Measurements from ENCODE around the gene MTMR12. TPM values are rescaled to one million over a fixed set of nuclear protein-coding genes. Genes with fewer than 3 reads are reported as not detected.
A peak's percentile ranks its signal among the peaks of the same experiment; 100 is the strongest.

The MTMR12 gene
- total and polyA plus RNA-seq, 8 donors: 9.7 to 32.3 (median 20.8) TPM

GRCh38 chr5:32311404-32312196 lies 1.1 kb downstream of the MTMR12 start:
- Histone ChIP-seq H3K4me3 (peak overlapping the region; percentile 77 to 98 (median 91)), H3K9me3 (no peaks in the 10 kb centered on the region), H3K27me3 (no peaks in the 10 kb centered on the region), H3K36me3 (no peaks in the 10 kb centered on the region), H3K27ac (peak overlapping the region; percentile 97 to 99 (median 98)), H3K4me1 (peaks cover 30 to 48% (median 40%) of the 10 kb centered on the region in 3 donors)
- no peak for TF ChIP-seq CTCF (IDR thresholded peaks at IDR 0.05)
- 13 to 14% methylated on average over 16 of the region's 16 CpGs for WGBS, 2 donors
- no peak for ATAC-seq
- intact Hi-C loops (cut with DNase I): no loop called here
- DNase-seq: peak in 2 of 6 donors; percentile 30 to 44
- FAIRE-seq: no peak

GRCh38 chr5:32309761-32310160 lies 3.0 kb downstream of the MTMR12 start:
- intact Hi-C loops (cut with DNase I): no loop called here

GRCh38 chr5:32308946-32309345 lies 3.8 kb downstream of the MTMR12 start:
- no peak overlapping the region for H3K4me3 ChIP-seq
- H3K27me3 ChIP-seq: no peaks in the 10 kb centered on the region
- ATAC-seq (no peak), FAIRE-seq (no peak), DNase-seq (no peak)
- H3K9me3 ChIP-seq: no peaks in the 10 kb centered on the region
- no peaks in the 10 kb centered on the region for H3K36me3 ChIP-seq
- H3K27ac ChIP-seq: peak overlapping the region in 3 of 4 donors; percentile 5 to 82 (median 77)
- peaks cover 44 to 63% (median 45%) of the 10 kb centered on the region in 3 donors for H3K4me1 ChIP-seq
- intact Hi-C loops (cut with DNase I): no loop called here
- TF ChIP-seq CTCF (IDR thresholded peaks at IDR 0.05): no peak
- 26 to 32% methylated on average over 3 of the region's 3 CpGs for WGBS, 2 donors

More at GRCh38 chr5:32309761-32310160, 3.0 kb downstream of the MTMR12 start:
- ATAC-seq (no peak), FAIRE-seq (no peak), DNase-seq (no peak)
- Histone ChIP-seq H3K9me3 (no peaks in the 10 kb centered on the region), H3K27me3 (no peaks in the 10 kb centered on the region), H3K27ac (peak overlapping the region in 1 of 4 donors; percentile 77), H3K36me3 (no peaks in the 10 kb centered on the region), H3K4me1 (peaks cover 44 to 61% (median 49%) of the 10 kb centered on the region in 3 donors), H3K4me3 (peak overlapping the region in 1 of 4 donors; percentile 4)
- WGBS, 2 donors: 69 to 73% methylated on average over 6 of the region's 6 CpGs
- TF ChIP-seq CTCF (IDR thresholded peaks at IDR 0.05): no peak

- ATAC-seq: peak; percentile 76 to 82 (median 78)
- no peak for FAIRE-seq
- intact Hi-C loops (cut with DNase I): no loop called here
- no peak for TF ChIP-seq CTCF (IDR thresholded peaks at IDR 0.05)
- WGBS, 2 donors: 37 to 39% methylated on average over 4 of the region's 4 CpGs
- Histone ChIP-seq H3K4me3 (no peak overlapping the region), H3K36me3 (no peaks in the 10 kb centered on the region), H3K9me3 (no peaks in the 10 kb centered on the region), H3K4me1 (peaks cover 53 to 73% (median 53%) of the 10 kb centered on the region in 3 donors), H3K27ac (peak overlapping the region; percentile 56 to 82 (median 66)), H3K27me3 (no peaks in the 10 kb centered on the region)
- DNase-seq: peak in 4 of 6 donors; percentile 61 to 70 (median 62)
These were observed 5.0 kb downstream of the MTMR12 start for GRCh38 chr5:32307769-32308194.

- Histone ChIP-seq H3K27ac (peak overlapping the region in 2 of 4 donors; percentile 60 to 86), H3K36me3 (no peaks in the 10 kb centered on the region), H3K9me3 (no peaks in the 10 kb centered on the region), H3K4me1 (peaks cover 56 to 83% (median 58%) of the 10 kb centered on the region in 3 donors), H3K4me3 (no peak overlapping the region), H3K27me3 (no peaks in the 10 kb centered on the region)
- ATAC-seq (no peak), DNase-seq (no peak), FAIRE-seq (no peak)
- TF ChIP-seq CTCF (IDR thresholded peaks at IDR 0.05): no peak
- WGBS, 2 donors: 73 to 81% methylated on average over 5 of the region's 5 CpGs
- intact Hi-C loops (cut with DNase I): no loop called here
These were observed 8.1 kb downstream of the MTMR12 start for GRCh38 chr5:32304622-32305021.
